Stimulated activated CD4-positive, alpha-beta T cell treated with anti-CD3 and anti-CD28 coated beads, Interleukin-1b, Interleukin-23, amount 100 ng/mL, for 24 hours (primary cell): ENCODE results near the gene PEF1.

Experiments used
- DNase-seq, 4 experiments: peaks; one replicate each; pipeline ENCODE4 v3.0.0-alpha.2; 2020; ENCODE audit warnings: low read depth in 4 of 4, low spot score in 1 of 4

Gene PEF1

GRCh38 chr1:31655104-31655503 lies 10.4 kb upstream of the PEF1 start:
- DNase-seq = no peak

- DNase-seq = no peak
Measured at GRCh38 chr1:31654474-31654776, 9.7 kb upstream of the PEF1 start.

GRCh38 chr1:31653717-31654473 lies 9.2 kb upstream of the PEF1 start:
- DNase-seq = no peak

GRCh38 chr1:31652891-31653499 lies 8.3 kb upstream of the PEF1 start:
- DNase-seq = no peak

- DNase-seq = no peak
Measured at GRCh38 chr1:31651766-31652165, 7.1 kb upstream of the PEF1 start.

- no peak for DNase-seq
Measured at GRCh38 chr1:31651089-31651420, 6.4 kb upstream of the PEF1 start.

GRCh38 chr1:31650161-31651088 lies 5.7 kb upstream of the PEF1 start:
- no peak for DNase-seq

GRCh38 chr1:31648641-31649357 lies 4.1 kb upstream of the PEF1 start:
- no peak for DNase-seq

- no peak for DNase-seq
Measured at GRCh38 chr1:31648190-31648589, 3.5 kb upstream of the PEF1 start.

GRCh38 chr1:31647106-31647505 lies 2.4 kb upstream of the PEF1 start:
- no peak for DNase-seq

GRCh38 chr1:31646259-31646960 lies 1.7 kb upstream of the PEF1 start:
- no peak for DNase-seq

GRCh38 chr1:31645274-31645568 lies 545 bp upstream of the PEF1 start:
- no peak for DNase-seq

- no peak for DNase-seq
Measured at GRCh38 chr1:31643976-31644559, 608 bp downstream of the PEF1 start.

GRCh38 chr1:31642897-31643296 lies 1.8 kb downstream of the PEF1 start:
- DNase-seq = no peak

GRCh38 chr1:31642366-31642765 lies 2.3 kb downstream of the PEF1 start:
- DNase-seq = no peak

- DNase-seq = no peak
Measured at GRCh38 chr1:31640964-31641363, 3.7 kb downstream of the PEF1 start.

GRCh38 chr1:31640179-31640578 lies 4.5 kb downstream of the PEF1 start:
- no peak for DNase-seq

- DNase-seq = no peak
Measured at GRCh38 chr1:31639543-31639942, 5.1 kb downstream of the PEF1 start.

- DNase-seq = no peak
Measured at GRCh38 chr1:31637915-31638673, 6.6 kb downstream of the PEF1 start.

GRCh38 chr1:31633117-31633516 lies 11.6 kb downstream of the PEF1 start:
- DNase-seq = no peak
